ENCODE data around the gene FAM107B.

The FAM107B gene

GRCh38 chr10:14707481-14707880 is 67.2 kb downstream of the FAM107B start:
- peak; percentile 24 for DNase-seq (ENCODE audit: low read depth)
- TF ChIP-seq, protein P1, sequence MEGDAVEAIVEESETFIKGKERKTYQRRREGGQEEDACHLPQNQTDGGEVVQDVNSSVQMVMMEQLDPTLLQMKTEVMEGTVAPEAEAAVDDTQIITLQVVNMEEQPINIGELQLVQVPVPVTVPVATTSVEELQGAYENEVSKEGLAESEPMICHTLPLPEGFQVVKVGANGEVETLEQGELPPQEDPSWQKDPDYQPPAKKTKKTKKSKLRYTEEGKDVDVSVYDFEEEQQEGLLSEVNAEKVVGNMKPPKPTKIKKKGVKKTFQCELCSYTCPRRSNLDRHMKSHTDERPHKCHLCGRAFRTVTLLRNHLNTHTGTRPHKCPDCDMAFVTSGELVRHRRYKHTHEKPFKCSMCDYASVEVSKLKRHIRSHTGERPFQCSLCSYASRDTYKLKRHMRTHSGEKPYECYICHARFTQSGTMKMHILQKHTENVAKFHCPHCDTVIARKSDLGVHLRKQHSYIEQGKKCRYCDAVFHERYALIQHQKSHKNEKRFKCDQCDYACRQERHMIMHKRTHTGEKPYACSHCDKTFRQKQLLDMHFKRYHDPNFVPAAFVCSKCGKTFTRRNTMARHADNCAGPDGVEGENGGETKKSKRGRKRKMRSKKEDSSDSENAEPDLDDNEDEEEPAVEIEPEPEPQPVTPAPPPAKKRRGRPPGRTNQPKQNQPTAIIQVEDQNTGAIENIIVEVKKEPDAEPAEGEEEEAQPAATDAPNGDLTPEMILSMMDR (conservative IDR thresholded peaks at IDR 0.05; ENCODE audit: control insufficient read depth, insufficient read depth, low read depth, low read length), result no peak
- H3K4me3 ChIP-seq (ENCODE audit: control insufficient read depth, low read depth, low read length), result no peak overlapping the region

DNA sequence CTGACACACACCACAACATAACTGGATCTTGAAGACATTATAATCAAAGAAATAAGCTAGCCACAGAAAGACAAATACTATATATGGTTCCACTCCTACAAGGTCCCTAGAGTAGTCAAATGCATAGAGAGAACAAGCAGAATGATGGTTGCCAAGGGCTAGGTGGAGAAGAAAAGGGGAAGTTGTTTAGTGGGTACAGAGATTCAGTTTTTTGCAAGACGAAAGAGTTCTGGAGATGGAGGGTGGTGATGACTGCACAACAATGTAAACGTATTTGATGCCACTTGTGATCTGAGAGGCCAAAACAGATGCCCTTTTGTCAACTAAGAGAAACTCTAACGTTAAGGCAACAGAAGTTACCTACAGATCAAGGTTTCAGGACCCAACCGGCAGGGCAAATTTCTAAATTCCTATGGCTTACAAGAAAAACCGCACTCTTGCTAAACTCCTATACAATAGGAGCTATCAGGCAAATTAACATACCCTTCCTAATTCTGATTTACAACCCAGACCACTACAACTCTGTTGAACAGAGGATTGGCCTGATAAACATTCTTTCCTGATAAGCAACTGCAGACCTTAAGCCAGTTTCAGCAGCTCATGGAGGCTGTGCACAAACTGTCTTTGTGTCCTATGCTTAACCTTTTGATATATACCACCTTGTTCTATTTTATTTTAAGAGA is 69.0 kb downstream of the FAM107B start:
- H3K4me3 ChIP-seq (ENCODE audit: control insufficient read depth, low read depth, low read length), result no peak overlapping the region
- no peak for DNase-seq (ENCODE audit: low read depth)
- TF ChIP-seq, protein P1 (conservative IDR thresholded peaks at IDR 0.05; ENCODE audit: control insufficient read depth, insufficient read depth, low read depth, low read length), result no peak

- H3K4me3 ChIP-seq (ENCODE audit: control insufficient read depth, low read depth, low read length), result no peak overlapping the region
- DNase-seq (ENCODE audit: low read depth), result no peak
- TF ChIP-seq, protein P1 (conservative IDR thresholded peaks at IDR 0.05; ENCODE audit: control insufficient read depth, insufficient read depth, low read depth, low read length), result no peak
Measured at GRCh38 chr10:14703631-14704001, 71.1 kb downstream of the FAM107B start.

- H3K4me3 ChIP-seq (ENCODE audit: control insufficient read depth, low read depth, low read length), result no peak overlapping the region
- no peak for DNase-seq (ENCODE audit: low read depth)
- TF ChIP-seq, protein P1 (conservative IDR thresholded peaks at IDR 0.05; ENCODE audit: control insufficient read depth, insufficient read depth, low read depth, low read length), result no peak
Measured at GRCh38 chr10:14701466-14701865, 73.2 kb downstream of the FAM107B start.

DNA sequence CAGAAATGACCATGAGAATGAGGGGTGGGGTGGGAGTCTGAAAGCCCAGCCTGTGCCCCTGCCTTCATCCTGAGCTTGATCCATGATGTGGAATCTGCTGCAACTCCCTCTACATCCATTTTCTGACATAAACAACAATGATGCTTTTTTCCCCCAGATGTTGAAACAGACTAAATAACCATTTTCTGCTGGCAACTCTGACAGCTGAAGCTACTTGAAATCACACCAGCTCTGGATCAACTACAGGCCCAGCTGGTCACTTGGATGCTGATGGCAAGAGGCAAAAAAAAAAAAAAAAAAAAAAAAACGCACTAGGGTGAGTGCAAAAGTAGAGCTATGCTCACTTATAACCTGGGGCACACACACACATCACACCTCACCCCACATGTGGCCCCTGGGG is 74.2 kb downstream of the FAM107B start:
- no peak overlapping the region for H3K4me3 ChIP-seq (ENCODE audit: control insufficient read depth, low read depth, low read length)
- no peak for DNase-seq (ENCODE audit: low read depth)
- TF ChIP-seq, protein P1 (conservative IDR thresholded peaks at IDR 0.05; ENCODE audit: control insufficient read depth, insufficient read depth, low read depth, low read length), result no peak

- no peak overlapping the region for H3K4me3 ChIP-seq (ENCODE audit: control insufficient read depth, low read depth, low read length)
- TF ChIP-seq, protein P1 (conservative IDR thresholded peaks at IDR 0.05; ENCODE audit: control insufficient read depth, insufficient read depth, low read depth, low read length), result no peak
- no peak for DNase-seq (ENCODE audit: low read depth)
Measured at GRCh38 chr10:14699482-14699881, 75.2 kb downstream of the FAM107B start.

- TF ChIP-seq, protein P1 (conservative IDR thresholded peaks at IDR 0.05; ENCODE audit: control insufficient read depth, insufficient read depth, low read depth, low read length), result no peak
- H3K4me3 ChIP-seq (ENCODE audit: control insufficient read depth, low read depth, low read length), result no peak overlapping the region
- DNase-seq (ENCODE audit: low read depth), result no peak
Measured at GRCh38 chr10:14698829-14699170, 75.9 kb downstream of the FAM107B start.

Data from fibroblast of mammary gland (primary cell).